ENCODE results near the gene PSG1.
"Not testable (repeated sequence)": the region's sequence is repeated elsewhere in the genome, so short reads cannot be mapped to it uniquely, and the experiment has no call there.

Gene PSG1

GRCh38 chr19:42831221-42832019 is 48.1 kb downstream of the PSG1 start:
- no peak for DNase-seq (ENCODE audit: low read depth)
- TF ChIP-seq, protein P1, sequence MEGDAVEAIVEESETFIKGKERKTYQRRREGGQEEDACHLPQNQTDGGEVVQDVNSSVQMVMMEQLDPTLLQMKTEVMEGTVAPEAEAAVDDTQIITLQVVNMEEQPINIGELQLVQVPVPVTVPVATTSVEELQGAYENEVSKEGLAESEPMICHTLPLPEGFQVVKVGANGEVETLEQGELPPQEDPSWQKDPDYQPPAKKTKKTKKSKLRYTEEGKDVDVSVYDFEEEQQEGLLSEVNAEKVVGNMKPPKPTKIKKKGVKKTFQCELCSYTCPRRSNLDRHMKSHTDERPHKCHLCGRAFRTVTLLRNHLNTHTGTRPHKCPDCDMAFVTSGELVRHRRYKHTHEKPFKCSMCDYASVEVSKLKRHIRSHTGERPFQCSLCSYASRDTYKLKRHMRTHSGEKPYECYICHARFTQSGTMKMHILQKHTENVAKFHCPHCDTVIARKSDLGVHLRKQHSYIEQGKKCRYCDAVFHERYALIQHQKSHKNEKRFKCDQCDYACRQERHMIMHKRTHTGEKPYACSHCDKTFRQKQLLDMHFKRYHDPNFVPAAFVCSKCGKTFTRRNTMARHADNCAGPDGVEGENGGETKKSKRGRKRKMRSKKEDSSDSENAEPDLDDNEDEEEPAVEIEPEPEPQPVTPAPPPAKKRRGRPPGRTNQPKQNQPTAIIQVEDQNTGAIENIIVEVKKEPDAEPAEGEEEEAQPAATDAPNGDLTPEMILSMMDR (IDR thresholded peaks at IDR 0.05; ENCODE audit: low read length, missing control alignments): no peak
- H3K4me3 ChIP-seq (replicated peaks; ENCODE audit: low read depth, low read length): no peak overlapping the region

GRCh38 chr19:42821306-42821977 is 58.1 kb downstream of the PSG1 start:
- DNase-seq (ENCODE audit: low read depth): peak; percentile 21
- not testable (repeated sequence) for H3K4me3 ChIP-seq (replicated peaks; ENCODE audit: low read depth, low read length)

GRCh38 chr19:42819960-42820650 is 59.4 kb downstream of the PSG1 start:
- DNase-seq (ENCODE audit: low read depth): peak; percentile 79

DNA sequence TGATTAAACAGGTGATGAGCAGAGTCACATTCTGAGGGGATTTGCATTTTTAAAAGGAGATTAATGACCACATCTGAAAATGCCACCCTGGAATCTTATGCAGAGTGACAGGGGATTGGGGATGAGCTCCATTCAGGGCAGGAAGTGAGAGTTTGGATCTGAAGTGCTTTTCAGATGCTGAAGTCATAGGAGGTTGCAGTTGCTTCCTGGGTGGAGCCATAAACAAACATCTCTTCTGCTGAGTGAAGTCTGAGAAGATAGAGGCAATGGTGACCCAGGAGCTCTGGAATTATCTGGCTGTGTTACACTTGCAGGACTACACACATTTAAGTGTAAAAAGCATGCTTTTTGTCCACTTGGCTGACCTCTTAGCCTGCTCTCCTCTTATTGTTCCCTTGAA is 62.6 kb downstream of the PSG1 start:
- H3K4me3 ChIP-seq (replicated peaks; ENCODE audit: low read depth, low read length): no peak overlapping the region
- TF ChIP-seq, protein P1 (IDR thresholded peaks at IDR 0.05; ENCODE audit: low read length, missing control alignments): no peak
- DNase-seq (ENCODE audit: low read depth): no peak

More at GRCh38 chr19:42819960-42820650, 59.4 kb downstream of the PSG1 start:
- not testable (repeated sequence) for H3K4me3 ChIP-seq (replicated peaks; ENCODE audit: low read depth, low read length)

Measured in fibroblast of pulmonary artery (primary cell).